Neuronal stem cell (in vitro differentiated cells): Measurements from ENCODE around the gene VSTM4.
A peak's percentile ranks its signal among the peaks of the same experiment; 100 is the strongest.

ENCODE experiments used
- DNase-seq: peaks from one replicate; pipeline ENCODE4 v3.0.0-alpha.2; 2013; ENCODE audit warnings: low spot score
- H2AFZ ChIP-seq: one replicate; pipeline ENCODE4 v1.6.1; 2013; ENCODE audit warnings: mild to moderate bottlenecking, low read length, inconsistent platforms
- H2AK5ac ChIP-seq: 2 replicates; pipeline ENCODE4 v1.6.1; 2013; ENCODE audit warnings: low read depth, mild to moderate bottlenecking, inconsistent platforms, low read length, moderate library complexity, mixed read lengths
- H2BK120ac ChIP-seq: 2 replicates; pipeline ENCODE4 v1.6.1; 2013; ENCODE audit warnings: low read depth, mild to moderate bottlenecking, inconsistent platforms, low read length, moderate library complexity, mixed read lengths
- H2BK12ac ChIP-seq: one replicate; pipeline ENCODE4 v1.6.1; 2013; ENCODE audit warnings: low read length, inconsistent platforms
- H2BK15ac ChIP-seq: 2 replicates; pipeline ENCODE4 v1.6.1; 2013; ENCODE audit warnings: mild to moderate bottlenecking, low read length, inconsistent platforms, mixed read lengths
- H2BK5ac ChIP-seq: one replicate; pipeline ENCODE4 v1.6.1; 2013; ENCODE audit warnings: inconsistent platforms, mild to moderate bottlenecking, low read length, moderate library complexity
- H3K14ac ChIP-seq: one replicate; pipeline ENCODE4 v1.6.1; 2013; ENCODE audit warnings: low read length, inconsistent platforms
- H3K18ac ChIP-seq: 2 replicates; pipeline ENCODE4 v1.6.1; 2013; ENCODE audit warnings: low read length, inconsistent platforms
- H3K23ac ChIP-seq: 2 replicates; pipeline ENCODE4 v1.6.1; 2013; ENCODE audit warnings: low read depth, mild to moderate bottlenecking, mixed read lengths, low read length, inconsistent platforms; ENCODE audit not compliant: poor library complexity
- H3K27ac ChIP-seq: replicated peaks from 3 replicates; pipeline ENCODE4 v1.5.1; 2013; ENCODE audit warnings: low read length, inconsistent platforms
- H3K27me3 ChIP-seq, 3 experiments: 2 replicates each; pipeline ENCODE4 v1.6.1; 2013; ENCODE audit warnings: low read length in 3 of 3, mild to moderate bottlenecking in 2 of 3, inconsistent platforms in 1 of 3, low read depth in 1 of 3, mixed read lengths in 1 of 3, moderate library complexity in 1 of 3; ENCODE audit not compliant: control insufficient read depth in 3 of 3, insufficient read depth in 3 of 3
- H3K36me3 ChIP-seq, 2 donors: replicated peaks in 1 of 2; 2 replicates each; pipeline ENCODE4 v1.6.1; 2013; ENCODE audit warnings: low read length in 2 of 2; ENCODE audit not compliant: control insufficient read depth in 2 of 2, insufficient read depth in 2 of 2
- H3K4ac ChIP-seq: 2 replicates; pipeline ENCODE4 v1.6.1; 2013; ENCODE audit warnings: inconsistent platforms, mild to moderate bottlenecking, low read length, moderate library complexity
- H3K4me1 ChIP-seq, 2 donors: 1 replicate in 1 of 2; 2 replicates in 1 of 2; pipeline ENCODE4 v1.6.1; 2013; ENCODE audit warnings: low read length in 2 of 2, low read depth in 1 of 2; ENCODE audit not compliant: control insufficient read depth in 2 of 2, insufficient read depth in 1 of 2
- H3K4me2 ChIP-seq: one replicate; pipeline ENCODE4 v1.6.1; 2013; ENCODE audit warnings: mild to moderate bottlenecking, low read length, inconsistent platforms; ENCODE audit not compliant: insufficient read depth, poor library complexity, severe bottlenecking
- H3K4me3 ChIP-seq, 2 donors: 2 replicates each; pipeline ENCODE4 v1.5.1; 2013; ENCODE audit warnings: low read length in 2 of 2, mild to moderate bottlenecking in 2 of 2, inconsistent platforms in 1 of 2, moderate library complexity in 1 of 2
- H3K79me1 ChIP-seq: one replicate; pipeline ENCODE4 v1.6.1; 2013; ENCODE audit warnings: low read depth, mild to moderate bottlenecking, inconsistent platforms, low read length, moderate library complexity
- H3K9ac ChIP-seq: one replicate; pipeline ENCODE4 v1.6.1; 2013; ENCODE audit warnings: mild to moderate bottlenecking, low read depth, low read length, inconsistent platforms; ENCODE audit not compliant: poor library complexity
- H3K9me3 ChIP-seq, 2 donors: replicated peaks in 1 of 2; 2 replicates each; pipeline versions ENCODE3 to v1.6.1; 2013; ENCODE audit warnings: low read length in 2 of 2, mild to moderate bottlenecking in 2 of 2, inconsistent platforms in 1 of 2, low read depth in 1 of 2, mixed read lengths in 1 of 2, moderate library complexity in 1 of 2; ENCODE audit not compliant: control insufficient read depth in 2 of 2, insufficient read depth in 1 of 2
- H4K8ac ChIP-seq: one replicate; pipeline ENCODE4 v1.6.1; 2013; ENCODE audit warnings: low read depth, mild to moderate bottlenecking, inconsistent platforms, low read length, moderate library complexity
- H4K91ac ChIP-seq: one replicate; pipeline ENCODE4 v1.6.1; 2013; ENCODE audit warnings: low read length, low read depth, mild to moderate bottlenecking, inconsistent platforms; ENCODE audit not compliant: poor library complexity
- WGBS, 2 donors: extraction: QIAGEN DNeasy Blood & Tissue Kit; methylation state at CpG; one replicate each; pipeline ENCODE4 v1.1.7; 2013; ENCODE audit warnings: missing lambda C conversion rate in 2 of 2, mixed read lengths in 1 of 2; ENCODE audit not compliant: insufficient read length in 2 of 2, insufficient replicate concordance in 1 of 2; ENCODE audit errors: extremely low coverage in 2 of 2; 5-methylcytosine and 5-hydroxymethylcytosine counted together

The VSTM4 gene

DNA sequence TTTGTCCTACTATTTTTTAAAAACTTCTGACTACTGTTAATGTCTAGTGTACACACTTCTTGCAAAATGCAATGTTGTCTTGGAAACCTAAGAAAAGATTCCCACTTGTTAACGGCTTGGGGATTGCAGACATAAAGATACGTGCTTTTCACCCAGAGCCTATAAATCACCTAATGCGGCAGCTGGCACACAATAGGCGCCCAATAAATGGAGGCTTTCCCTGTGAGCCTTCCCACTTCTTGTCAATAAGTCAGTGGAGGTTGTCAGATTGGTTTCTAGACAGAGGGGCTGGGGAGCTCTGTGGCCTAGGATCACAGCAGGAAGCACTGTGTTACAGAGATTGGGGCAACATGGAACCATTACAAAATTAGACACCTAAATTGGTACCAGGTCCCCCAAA lies 74.7 kb downstream of the VSTM4 start:
- H3K27ac ChIP-seq = no peak overlapping the region
- H2BK5ac ChIP-seq = no peak overlapping the region
- H3K14ac ChIP-seq = no peak overlapping the region
- no peak overlapping the region for H3K23ac ChIP-seq
- no peaks in the 10 kb centered on the region for H3K79me1 ChIP-seq
- no peaks in the 10 kb centered on the region for H3K36me3 ChIP-seq
- no peak overlapping the region for H2AFZ ChIP-seq
- no peak overlapping the region for H4K8ac ChIP-seq
- DNase-seq = no peak
- no CpG with 5 or more reads among the region's 4 CpGs for whole genome bisulfite sequencing, 2 donors
- H3K18ac ChIP-seq = no peak overlapping the region
- H3K9ac ChIP-seq = no peak overlapping the region
- H4K91ac ChIP-seq = no peak overlapping the region
- no peak overlapping the region for H3K4me3 ChIP-seq
- peaks cover 0 to under 1% of the 10 kb centered on the region in 2 donors for H3K9me3 ChIP-seq
- H2BK15ac ChIP-seq = no peak overlapping the region
- no peak overlapping the region for H2AK5ac ChIP-seq
- H3K4me1 ChIP-seq = no peaks in the 10 kb centered on the region
- no peak overlapping the region for H2BK120ac ChIP-seq
- no peak overlapping the region for H3K4ac ChIP-seq
- H3K27me3 ChIP-seq = no peaks in the 10 kb centered on the region
- H2BK12ac ChIP-seq = no peak overlapping the region
- no peak overlapping the region for H3K4me2 ChIP-seq

DNA sequence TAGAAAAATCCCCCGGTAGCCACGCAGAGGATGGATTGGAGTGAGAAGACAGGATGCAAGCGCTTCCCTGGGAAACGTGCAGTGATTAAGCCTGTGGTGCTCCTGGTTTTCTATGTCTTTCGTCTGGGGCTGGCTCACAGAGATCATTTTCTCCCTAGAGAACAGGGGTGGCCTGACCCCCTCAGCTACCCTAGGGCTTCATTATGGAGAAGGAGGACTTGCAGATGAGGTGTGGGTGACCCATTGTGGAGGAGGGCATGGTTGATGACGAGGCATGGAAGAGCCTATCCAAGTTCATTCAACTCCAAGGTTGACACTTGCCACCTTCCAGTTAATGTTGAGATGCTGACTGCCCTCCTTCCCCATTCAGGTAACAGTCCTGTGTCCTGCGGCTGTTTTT lies 75.9 kb downstream of the VSTM4 start:
- no peak overlapping the region for H2BK5ac ChIP-seq
- H3K27me3 ChIP-seq = no peaks in the 10 kb centered on the region
- H3K4me1 ChIP-seq = no peaks in the 10 kb centered on the region
- no peak overlapping the region for H2BK120ac ChIP-seq
- H2BK12ac ChIP-seq = no peak overlapping the region
- H4K8ac ChIP-seq = no peak overlapping the region
- WGBS, 2 donors = no CpG with 5 or more reads among the region's 7 CpGs
- H3K4me3 ChIP-seq = no peak overlapping the region
- H3K36me3 ChIP-seq = no peaks in the 10 kb centered on the region
- H3K27ac ChIP-seq = no peak overlapping the region
- H4K91ac ChIP-seq = no peak overlapping the region
- no peak overlapping the region for H3K14ac ChIP-seq
- peak overlapping the region; percentile 58 for H3K18ac ChIP-seq
- DNase-seq = no peak
- H3K23ac ChIP-seq = peak overlapping the region; percentile 14
- no peak overlapping the region for H2AFZ ChIP-seq
- H3K9ac ChIP-seq = no peak overlapping the region
- no peaks in the 10 kb centered on the region for H3K79me1 ChIP-seq
- no peak overlapping the region for H3K4ac ChIP-seq
- no peak overlapping the region for H2AK5ac ChIP-seq
- H3K9me3 ChIP-seq = no peaks in the 10 kb centered on the region
- no peak overlapping the region for H2BK15ac ChIP-seq
- H3K4me2 ChIP-seq = no peak overlapping the region

DNA sequence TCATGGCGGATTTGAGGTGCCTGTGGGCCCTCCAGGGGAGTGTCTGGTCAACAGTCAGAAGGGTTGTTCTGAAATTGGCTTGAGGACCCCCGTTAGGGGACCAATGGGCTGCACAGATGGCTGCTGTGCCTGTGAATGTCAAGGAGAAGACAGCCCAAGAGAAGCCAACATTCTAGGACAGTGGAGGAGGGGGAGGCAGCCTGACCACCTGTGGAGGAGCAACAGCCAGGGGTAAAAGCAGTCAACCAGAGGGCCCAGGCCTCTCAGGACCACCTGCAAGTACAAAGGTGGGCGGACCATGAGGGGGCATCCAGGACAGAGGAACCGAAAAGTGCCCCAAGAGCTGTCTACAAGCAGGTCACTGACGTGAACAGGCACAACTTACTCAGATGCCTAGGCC lies 76.6 kb downstream of the VSTM4 start:
- H4K8ac ChIP-seq = no peak overlapping the region

DNA sequence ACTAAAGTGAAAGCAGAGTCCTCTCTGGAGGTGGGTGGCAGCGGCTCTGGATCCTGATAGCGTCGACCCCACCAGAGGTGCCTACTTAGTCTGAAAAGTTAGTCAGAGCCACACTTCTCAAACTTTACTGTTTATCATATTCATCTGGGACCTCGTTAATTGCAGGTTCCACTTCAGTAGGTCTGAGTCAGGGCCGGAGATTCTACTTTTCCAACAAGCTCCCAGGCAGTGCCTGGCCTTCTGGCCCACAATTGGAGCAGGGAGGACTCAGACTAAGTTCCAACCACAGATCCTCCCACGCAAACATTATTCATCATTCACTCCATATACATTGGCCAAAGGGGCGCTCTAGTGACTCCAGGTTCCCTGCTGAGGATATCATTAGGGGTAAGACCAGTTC lies 78.1 kb downstream of the VSTM4 start:
- Histone ChIP-seq H3K18ac (no peak overlapping the region), H3K27me3 (no peaks in the 10 kb centered on the region), H3K4me1 (no peaks in the 10 kb centered on the region), H3K4me2 (no peak overlapping the region), H2BK15ac (no peak overlapping the region), H3K79me1 (no peaks in the 10 kb centered on the region), H3K9ac (no peak overlapping the region), H3K23ac (no peak overlapping the region), H2BK12ac (no peak overlapping the region), H4K8ac (no peak overlapping the region), H3K4ac (no peak overlapping the region), H2AK5ac (no peak overlapping the region), H3K14ac (no peak overlapping the region), H3K9me3 (no peaks in the 10 kb centered on the region), H4K91ac (no peak overlapping the region), H3K36me3 (no peaks in the 10 kb centered on the region), H2BK5ac (no peak overlapping the region), H3K27ac (no peak overlapping the region), H2BK120ac (no peak overlapping the region), H3K4me3 (no peak overlapping the region), H2AFZ (no peak overlapping the region)
- no CpG with 5 or more reads among the region's 7 CpGs for WGBS, 2 donors
- no peak for DNase-seq

More for the DNA sequence above, 76.6 kb downstream of the VSTM4 start:
- H3K18ac ChIP-seq = peak overlapping the region; percentile 60
- no peaks in the 10 kb centered on the region for H3K9me3 ChIP-seq
- no peaks in the 10 kb centered on the region for H3K36me3 ChIP-seq
- H2AFZ ChIP-seq = no peak overlapping the region
- H3K4me1 ChIP-seq = no peaks in the 10 kb centered on the region
- H3K14ac ChIP-seq = no peak overlapping the region
- H3K9ac ChIP-seq = no peak overlapping the region
- no peak overlapping the region for H4K91ac ChIP-seq
- no peak overlapping the region for H2AK5ac ChIP-seq
- no peaks in the 10 kb centered on the region for H3K79me1 ChIP-seq
- no peaks in the 10 kb centered on the region for H3K27me3 ChIP-seq
- peak overlapping the region; percentile 18 for H3K23ac ChIP-seq
- H2BK15ac ChIP-seq = no peak overlapping the region
- no CpG with 5 or more reads among the region's 5 CpGs for WGBS, 2 donors
- no peak overlapping the region for H3K4me3 ChIP-seq
- no peak overlapping the region for H2BK5ac ChIP-seq
- H2BK12ac ChIP-seq = no peak overlapping the region
- no peak overlapping the region for H3K4ac ChIP-seq
- peak overlapping the region; percentile 26 for H2BK120ac ChIP-seq
- no peak overlapping the region for H3K27ac ChIP-seq
- no peak overlapping the region for H3K4me2 ChIP-seq
- DNase-seq = no peak
